ENCODE data around the gene RASSF8. TPM values are rescaled to one million over a fixed set of nuclear protein-coding genes. Genes with fewer than 3 reads are reported as not detected.
A peak's percentile ranks its signal among the peaks of the same experiment; 100 is the strongest.

Gene RASSF8
- total RNA-seq, 1 donor from 2014 or later: 35.3 TPM

GRCh38 chr12:26124446-26125399, 166.2 kb downstream of the RASSF8 start, which contains the start of gene BHLHE41:
TSS of gene BHLHE41 (minus strand) at chr12:26125037. CDS start at chr12:26124779, 258 bp downstream.
- TF ChIP-seq, protein P1, sequence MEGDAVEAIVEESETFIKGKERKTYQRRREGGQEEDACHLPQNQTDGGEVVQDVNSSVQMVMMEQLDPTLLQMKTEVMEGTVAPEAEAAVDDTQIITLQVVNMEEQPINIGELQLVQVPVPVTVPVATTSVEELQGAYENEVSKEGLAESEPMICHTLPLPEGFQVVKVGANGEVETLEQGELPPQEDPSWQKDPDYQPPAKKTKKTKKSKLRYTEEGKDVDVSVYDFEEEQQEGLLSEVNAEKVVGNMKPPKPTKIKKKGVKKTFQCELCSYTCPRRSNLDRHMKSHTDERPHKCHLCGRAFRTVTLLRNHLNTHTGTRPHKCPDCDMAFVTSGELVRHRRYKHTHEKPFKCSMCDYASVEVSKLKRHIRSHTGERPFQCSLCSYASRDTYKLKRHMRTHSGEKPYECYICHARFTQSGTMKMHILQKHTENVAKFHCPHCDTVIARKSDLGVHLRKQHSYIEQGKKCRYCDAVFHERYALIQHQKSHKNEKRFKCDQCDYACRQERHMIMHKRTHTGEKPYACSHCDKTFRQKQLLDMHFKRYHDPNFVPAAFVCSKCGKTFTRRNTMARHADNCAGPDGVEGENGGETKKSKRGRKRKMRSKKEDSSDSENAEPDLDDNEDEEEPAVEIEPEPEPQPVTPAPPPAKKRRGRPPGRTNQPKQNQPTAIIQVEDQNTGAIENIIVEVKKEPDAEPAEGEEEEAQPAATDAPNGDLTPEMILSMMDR (IDR thresholded peaks at IDR 0.05; ENCODE audit: insufficient read depth, low read length, poor library complexity, severe bottlenecking): peak; percentile 3
- H3K4me3 ChIP-seq (ENCODE audit: low read depth, low read length): peak within 1 kb of the TSS; percentile 53
- DNase-seq (ENCODE audit: low read depth): no peak

DNA sequence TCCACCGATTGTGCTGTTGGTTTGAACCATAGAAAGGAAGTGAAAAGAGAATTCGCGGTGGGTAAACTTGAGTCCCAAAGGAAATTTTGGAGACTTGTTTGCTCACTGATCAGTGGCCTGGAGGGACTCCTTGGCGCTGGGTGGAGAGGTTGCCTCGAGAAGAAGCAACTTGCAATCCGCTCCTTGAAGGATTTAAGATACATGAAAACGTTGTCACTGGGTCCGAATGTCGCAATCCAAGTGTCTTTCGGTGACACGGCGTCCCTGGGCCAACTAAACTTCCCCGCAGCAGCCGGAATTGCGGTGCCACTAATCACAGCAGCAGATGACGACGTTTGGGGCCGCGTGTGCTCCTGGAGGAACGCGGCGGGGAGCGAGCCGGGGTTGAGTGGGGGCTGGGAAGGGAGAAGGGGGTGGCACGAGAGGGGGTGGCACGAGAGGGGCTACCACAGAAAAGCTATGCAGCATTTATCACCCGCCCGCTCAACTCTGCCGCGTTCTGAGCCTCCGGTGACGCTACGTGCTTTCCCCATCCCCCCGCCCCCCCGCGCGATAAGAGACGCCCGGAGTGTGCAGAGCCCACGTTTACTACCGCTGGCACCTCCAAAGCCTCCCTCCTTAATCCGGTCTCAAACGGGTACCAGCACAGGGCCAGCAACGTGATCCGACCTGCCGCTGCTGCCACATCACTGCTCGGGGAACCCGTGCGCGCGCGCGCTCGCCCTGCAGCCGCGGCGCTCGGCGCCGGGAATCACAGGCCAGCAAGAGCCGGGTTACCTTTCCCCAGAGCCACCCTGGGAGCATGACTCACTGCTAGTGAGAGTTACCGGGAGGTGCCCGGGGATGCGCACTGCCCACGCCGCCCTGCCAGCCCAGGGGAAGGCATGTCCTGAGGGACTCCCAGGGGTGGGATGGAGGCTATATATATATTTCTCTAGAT, 167.2 kb downstream of the RASSF8 start:
- TF ChIP-seq, protein P1 (IDR thresholded peaks at IDR 0.05; ENCODE audit: insufficient read depth, low read length, poor library complexity, severe bottlenecking): no peak
- no peaks in the 10 kb centered on the region for H3K36me3 ChIP-seq (ENCODE audit: control insufficient read depth, insufficient read depth, low read length)
- peak; percentile 75 for DNase-seq (ENCODE audit: low read depth)
- H3K4me3 ChIP-seq (ENCODE audit: low read depth, low read length): peak overlapping the region; percentile 53
- no peaks in the 10 kb centered on the region for H3K27me3 ChIP-seq (ENCODE audit: control insufficient read depth, insufficient read depth, low read length)

More at GRCh38 chr12:26124446-26125399, 166.2 kb downstream of the RASSF8 start, which contains the start of gene BHLHE41:
- Histone ChIP-seq H3K36me3 (ENCODE audit: control insufficient read depth, insufficient read depth, low read length) (no peaks in the 10 kb centered on the region), H3K27me3 (ENCODE audit: control insufficient read depth, insufficient read depth, low read length) (no peaks in the 10 kb centered on the region)

- TF ChIP-seq, protein P1 (IDR thresholded peaks at IDR 0.05; ENCODE audit: insufficient read depth, low read length, poor library complexity, severe bottlenecking): no peak
- no peak for DNase-seq (ENCODE audit: low read depth)
- no peaks in the 10 kb centered on the region for H3K27me3 ChIP-seq (ENCODE audit: control insufficient read depth, insufficient read depth, low read length)
- no peaks in the 10 kb centered on the region for H3K36me3 ChIP-seq (ENCODE audit: control insufficient read depth, insufficient read depth, low read length)
- H3K4me3 ChIP-seq (ENCODE audit: low read depth, low read length): peak overlapping the region; percentile 53
These were observed 168.1 kb downstream of the RASSF8 start for GRCh38 chr12:26126340-26127284.

DNA sequence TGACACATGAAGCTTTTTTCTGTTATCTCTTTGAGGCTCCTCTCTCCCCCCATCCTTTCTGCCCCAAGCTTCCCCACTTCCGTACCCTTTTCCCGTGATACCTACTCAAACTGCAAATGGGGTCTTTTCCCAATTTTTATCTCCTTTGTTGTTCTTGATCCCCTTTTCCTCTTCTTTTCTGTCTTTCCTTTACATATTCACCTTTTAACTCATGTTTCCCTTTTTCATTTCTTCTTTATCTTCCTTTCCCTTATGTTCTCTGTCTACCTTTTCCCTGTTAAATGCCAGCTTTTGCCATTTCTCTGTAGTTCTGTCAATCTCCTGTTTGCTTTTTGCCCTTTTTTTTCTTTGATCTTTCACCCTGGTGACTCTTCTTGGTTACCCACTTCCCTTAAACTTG, 168.9 kb downstream of the RASSF8 start:
- H3K36me3 ChIP-seq (ENCODE audit: control insufficient read depth, insufficient read depth, low read length): no peaks in the 10 kb centered on the region
- TF ChIP-seq, protein P1 (IDR thresholded peaks at IDR 0.05; ENCODE audit: insufficient read depth, low read length, poor library complexity, severe bottlenecking): no peak
- H3K27me3 ChIP-seq (ENCODE audit: control insufficient read depth, insufficient read depth, low read length): no peaks in the 10 kb centered on the region
- no peak for DNase-seq (ENCODE audit: low read depth)
- no peak overlapping the region for H3K4me3 ChIP-seq (ENCODE audit: low read depth, low read length)

- no peak for DNase-seq (ENCODE audit: low read depth)
- TF ChIP-seq, protein P1 (IDR thresholded peaks at IDR 0.05; ENCODE audit: insufficient read depth, low read length, poor library complexity, severe bottlenecking): no peak
- no peaks in the 10 kb centered on the region for H3K36me3 ChIP-seq (ENCODE audit: control insufficient read depth, insufficient read depth, low read length)
- no peaks in the 10 kb centered on the region for H3K27me3 ChIP-seq (ENCODE audit: control insufficient read depth, insufficient read depth, low read length)
- no peak overlapping the region for H3K4me3 ChIP-seq (ENCODE audit: low read depth, low read length)
These were observed 169.7 kb downstream of the RASSF8 start for GRCh38 chr12:26128168-26128567.
